ENCODE measurements around the gene PET117.
"Not testable (repeated sequence)": the region's sequence is repeated elsewhere in the genome, so short reads cannot be mapped to it uniquely, and the experiment has no call there.

PET117 gene
- 0 to 0.47 (median 0.08) reads per million in 4 donors for total RNA-seq

GRCh38 chr20:18137412-18138265 lies at the start of gene PET117, which contains the start of gene KAT14:
Gene PET117, plus strand, starts transcription at chr20:18137863. Its CDS starts 93 bp downstream, at chr20:18137956.
Gene KAT14, plus strand, starts transcription at chr20:18137863. Its CDS starts 4,798 bp downstream, at chr20:18142661.
- peak; percentile 75 to 94 (median 84) for DNase-seq

GRCh38 chr20:18088298-18088697 lies 49.4 kb upstream of the PET117 start:
- not testable (repeated sequence) for DNase-seq

GRCh38 chr20:18088841-18089240 lies 48.8 kb upstream of the PET117 start:
- not testable (repeated sequence) for DNase-seq

GRCh38 chr20:18090044-18090443 lies 47.6 kb upstream of the PET117 start:
- DNase-seq, result no peak

- DNase-seq, result no peak
These were observed 47.2 kb upstream of the PET117 start for GRCh38 chr20:18090477-18090876.

GRCh38 chr20:18091623-18092022 lies 46.0 kb upstream of the PET117 start:
- DNase-seq, result no peak

- no peak for DNase-seq
These were observed 44.8 kb upstream of the PET117 start for GRCh38 chr20:18092890-18093289.

- no peak for DNase-seq
These were observed 44.3 kb upstream of the PET117 start for GRCh38 chr20:18093388-18093787.

- no peak for DNase-seq
These were observed 43.5 kb upstream of the PET117 start for GRCh38 chr20:18094191-18094590.

- DNase-seq, result not testable (repeated sequence)
These were observed 37.1 kb upstream of the PET117 start for GRCh38 chr20:18100569-18100968.

GRCh38 chr20:18101125-18101810 lies 36.4 kb upstream of the PET117 start:
- DNase-seq, result no peak

- no peak for DNase-seq
These were observed 34.2 kb upstream of the PET117 start for GRCh38 chr20:18103497-18103896.

- DNase-seq, result no peak
These were observed 29.3 kb upstream of the PET117 start for GRCh38 chr20:18108326-18108725.

- DNase-seq, result peak in 1 of 5 donors; percentile 13
These were observed 9.1 kb upstream of the PET117 start for GRCh38 chr20:18128574-18128973.

GRCh38 chr20:18132663-18133062 lies 5.0 kb upstream of the PET117 start:
- no peak for DNase-seq

- no peak for DNase-seq
These were observed 3.7 kb upstream of the PET117 start for GRCh38 chr20:18133962-18134361.

GRCh38 chr20:18138266-18138582 lies 561 bp downstream of the PET117 start:
- no peak for DNase-seq

- DNase-seq, result no peak
These were observed 1.2 kb downstream of the PET117 start for GRCh38 chr20:18138639-18139583.

GRCh38 chr20:18139832-18140231 lies 2.2 kb downstream of the PET117 start:
- no peak for DNase-seq

- DNase-seq, result no peak
These were observed 7.0 kb downstream of the PET117 start for GRCh38 chr20:18144541-18145099.

GRCh38 chr20:18154342-18154741 lies 16.7 kb downstream of the PET117 start:
- DNase-seq, result no peak

GRCh38 chr20:18156045-18156444 lies 18.4 kb downstream of the PET117 start:
- DNase-seq, result no peak
